ENCODE measurements around the gene PTPRG.

GRCh38 chr3:61989681-61990080 lies 428.3 kb downstream of the PTPRG start:
- TF ChIP-seq POLR2A (IDR thresholded peaks at IDR 0.05; ENCODE audit: low read length), result no peak
- TF ChIP-seq GATA1 (IDR thresholded peaks at IDR 0.05; ENCODE audit: low read depth, low read length), result no peak
